KG1 (cell line): ENCODE data around the gene SYNE1.
A peak's percentile ranks its signal among the peaks of the same experiment; 100 is the strongest.
"Not testable (repeated sequence)": the region's sequence is repeated elsewhere in the genome, so short reads cannot be mapped to it uniquely, and the experiment has no call there.

Source experiments
- DNase-seq: peaks from one replicate; lab custom pipeline; 2025; lab: John Stamatoyannopoulos, UW

SYNE1 gene

GRCh38 chr6:152566103-152566875, 70.9 kb downstream of the SYNE1 start:
- no peak for DNase-seq

- DNase-seq, result no peak
Observed at GRCh38 chr6:152563177-152563576, 74.0 kb downstream of the SYNE1 start.

GRCh38 chr6:152558798-152559197, 78.4 kb downstream of the SYNE1 start:
- not testable (repeated sequence) for DNase-seq

- no peak for DNase-seq
Observed at GRCh38 chr6:152557502-152557901, 79.7 kb downstream of the SYNE1 start.

GRCh38 chr6:152554851-152555250, 82.3 kb downstream of the SYNE1 start:
- no peak for DNase-seq

GRCh38 chr6:152552616-152553209, 84.4 kb downstream of the SYNE1 start:
- DNase-seq, result peak; percentile 15

GRCh38 chr6:152543519-152543918, 93.6 kb downstream of the SYNE1 start:
- no peak for DNase-seq

GRCh38 chr6:152540381-152540780, 96.8 kb downstream of the SYNE1 start:
- DNase-seq, result no peak

GRCh38 chr6:152534541-152534940, 102.6 kb downstream of the SYNE1 start:
- DNase-seq, result no peak

- no peak for DNase-seq
Observed at GRCh38 chr6:152532556-152533422, 104.4 kb downstream of the SYNE1 start.

GRCh38 chr6:152531659-152532058, 105.5 kb downstream of the SYNE1 start:
- no peak for DNase-seq

- no peak for DNase-seq
Observed at GRCh38 chr6:152529369-152529768, 107.8 kb downstream of the SYNE1 start.

- not testable (repeated sequence) for DNase-seq
Observed at GRCh38 chr6:152514120-152514519, 123.0 kb downstream of the SYNE1 start.

GRCh38 chr6:152509916-152510315, 127.2 kb downstream of the SYNE1 start:
- no peak for DNase-seq

GRCh38 chr6:152508477-152508876, 128.7 kb downstream of the SYNE1 start:
- no peak for DNase-seq

GRCh38 chr6:152503546-152503945, 133.6 kb downstream of the SYNE1 start:
- no peak for DNase-seq

- DNase-seq, result no peak
Observed at GRCh38 chr6:152502421-152503188, 134.6 kb downstream of the SYNE1 start.

- no peak for DNase-seq
Observed at GRCh38 chr6:152499931-152500330, 137.2 kb downstream of the SYNE1 start.

GRCh38 chr6:152496731-152497130, 140.4 kb downstream of the SYNE1 start:
- no peak for DNase-seq

GRCh38 chr6:152495456-152495855, 141.7 kb downstream of the SYNE1 start:
- not testable (repeated sequence) for DNase-seq

GRCh38 chr6:152492281-152492680, 144.9 kb downstream of the SYNE1 start:
- not testable (repeated sequence) for DNase-seq

- DNase-seq, result not testable (repeated sequence)
Observed at GRCh38 chr6:152491501-152491900, 145.7 kb downstream of the SYNE1 start.
